K562 (cell line): ENCODE results near the gene ACOT7. TPM values are rescaled to one million over a fixed set of nuclear protein-coding genes. Genes with fewer than 3 reads are reported as not detected.

ENCODE experiments used
- ATAC-seq: fragments of 200-7000 bp; cut with Tn5 transposase; 3 replicates; pipeline ENCODE4 v1.9.1; 2020; ENCODE audit warnings: moderate library complexity
- BruUV-seq: library from RNA; stranded (reverse); fragments of 400-500 nt; replicated peaks from 2 replicates; lab custom pipeline; 2021; lab: Mats Ljungman, UMichigan
- CTCF ChIA-PET: fragments of 300-600 bp; formaldehyde crosslinking; extraction: SDS; loops from one replicate; lab custom pipeline; 2021; ENCODE audit warnings: low intra/inter-chr PET ratio; lab: Yijun Ruan, JAX
- POLR2A ChIA-PET: fragments of 300-600, 350-650 bp; sonication (Branson Sonifier 250); formaldehyde crosslinking; extraction: SDS; loops from one replicate; lab custom pipeline; 2021; ENCODE audit warnings: antibody characterized with exemption, inconsistent platforms; lab: Yijun Ruan, JAX
- DNase-seq, 4 experiments: peaks; one replicate each; pipeline versions ENCODE4 v3.0.0 to v3.0.0-alpha.2; 2011 to 2018; ENCODE audit warnings: low spot score in 3 of 4, mixed read lengths in 3 of 4; ENCODE audit errors: extremely low read depth in 1 of 4
- FAIRE-seq: peaks from 2 replicates; lab custom pipeline; 2011; peaks lifted over from hg19 to GRCh38; lab: Jason Lieb, UNC
- H2AFZ ChIP-seq: 2 replicates; pipeline ENCODE4 v1.6.0; 2011; ENCODE audit warnings: low read depth, low read length, control low read depth, inconsistent platforms
- H3K27ac ChIP-seq: fragments of 200-600 bp; 3 replicates; pipeline ENCODE4 v1.8.0; 2011; ENCODE audit warnings: low read depth, mild to moderate bottlenecking, control low read depth, inconsistent platforms, low read length, moderate library complexity, mixed read lengths; ENCODE audit errors: extremely low read depth
- H3K27me3 ChIP-seq, 2 experiments: fragments of 300-600 bp in 1 of 2; 2 replicates in 1 of 2; 3 replicates in 1 of 2; pipeline versions ENCODE4 v1.6.0 to v1.8.0; 2011; ENCODE audit warnings: inconsistent platforms in 2 of 2, low read length in 2 of 2, mild to moderate bottlenecking in 1 of 2, mixed read lengths in 1 of 2, moderate library complexity in 1 of 2; ENCODE audit not compliant: control insufficient read depth in 2 of 2, insufficient read depth in 2 of 2
- H3K36me3 ChIP-seq: fragments of 300-600 bp; 3 replicates; pipeline ENCODE4 v1.8.0; 2011; ENCODE audit warnings: mild to moderate bottlenecking, low read length, inconsistent platforms; ENCODE audit not compliant: control insufficient read depth, insufficient read depth
- H3K4me1 ChIP-seq, 2 experiments: fragments of 200-600 bp in 1 of 2; replicated peaks in 1 of 2; 2 replicates in 1 of 2; 3 replicates in 1 of 2; pipeline versions ENCODE4 v1.5.1 to v1.8.0; 2011; ENCODE audit warnings: inconsistent platforms in 2 of 2, low read length in 2 of 2, mild to moderate bottlenecking in 1 of 2, mixed read lengths in 1 of 2, moderate library complexity in 1 of 2; ENCODE audit not compliant: control insufficient read depth in 2 of 2, insufficient read depth in 2 of 2
- H3K4me2 ChIP-seq: 2 replicates; pipeline ENCODE4 v1.6.1; 2011; ENCODE audit warnings: low read length, control low read depth, inconsistent platforms, mixed read lengths; ENCODE audit not compliant: insufficient read depth
- H3K4me3 ChIP-seq: fragments of 200-600 bp; sonication (generic), shearing (Covaris generic); 2 replicates; pipeline ENCODE4 v1.5.1; 2016; ENCODE audit warnings: control low read depth, inconsistent platforms
- H3K79me2 ChIP-seq: fragments of 200-600 bp; 3 replicates; pipeline ENCODE4 v1.8.0; 2011; ENCODE audit warnings: low read length, inconsistent platforms; ENCODE audit not compliant: control insufficient read depth, insufficient read depth
- H3K9ac ChIP-seq, 2 experiments: 2 replicates each; pipeline versions ENCODE4 v1.6.0 to v1.6.1; 2011; ENCODE audit warnings: low read depth in 2 of 2, low read length in 2 of 2, control low read depth in 1 of 2, inconsistent platforms in 1 of 2, mild to moderate bottlenecking in 1 of 2, mixed read lengths in 1 of 2; ENCODE audit not compliant: insufficient read depth in 1 of 2
- H3K9me1 ChIP-seq: one replicate; pipeline ENCODE4 v1.6.0; 2011; ENCODE audit warnings: inconsistent platforms, mild to moderate bottlenecking, low read length, moderate library complexity; ENCODE audit not compliant: control insufficient read depth, insufficient read depth
- H3K9me3 ChIP-seq: replicated peaks from 2 replicates; pipeline ENCODE4 v1.5.1; 2011; ENCODE audit warnings: low read depth, low read length, inconsistent platforms; ENCODE audit not compliant: control insufficient read depth, insufficient read depth
- H4K20me1 ChIP-seq: replicated peaks from 2 replicates; pipeline ENCODE4 v1.6.1; 2011; ENCODE audit warnings: low read length, inconsistent platforms, mixed read lengths; ENCODE audit not compliant: control insufficient read depth, insufficient read depth
- CAMTA2 ChIP-seq: fragments of 250-450 bp; sonication (Bioruptor Pico); conservative IDR thresholded peaks from 2 replicates; pipeline ENCODE4 v1.5.1; 2022
- FOXP1 ChIP-seq: sonication (generic); formaldehyde crosslinking; IDR thresholded peaks from 2 replicates; pipeline ENCODE4 v1.8.0; 2022; ENCODE audit warnings: mild to moderate bottlenecking, missing genetic modification reagents
- MEIS2 ChIP-seq: fragments of 450-650 bp; IDR thresholded peaks from 2 replicates; pipeline ENCODE4 v1.6.1; 2014; ENCODE audit warnings: mild to moderate bottlenecking; ENCODE audit not compliant: partially characterized antibody
- NFXL1 ChIP-seq: fragments of 450-650 bp; formaldehyde crosslinking; IDR thresholded peaks from 2 replicates; pipeline ENCODE4 v1.4.0; 2021; ENCODE audit warnings: mild to moderate bottlenecking
- POLR2B ChIP-seq: fragments of 450-650 bp; IDR thresholded peaks from 2 replicates; pipeline ENCODE4 v1.6.1; 2018; ENCODE audit warnings: low read depth; ENCODE audit not compliant: partially characterized antibody
- SAP30 ChIP-seq: fragments of 200-600 bp; sonication (generic); IDR thresholded peaks from 2 replicates; pipeline ENCODE4 v1.6.1; 2012; ENCODE audit warnings: borderline replicate concordance, low read depth, mild to moderate bottlenecking, moderate library complexity, low read length, control low read depth, inconsistent platforms; ENCODE audit not compliant: insufficient read depth, poor library complexity, severe bottlenecking
- SMARCB1 ChIP-seq: IDR thresholded peaks from 2 replicates; pipeline ENCODE4 v1.6.1; 2011; ENCODE audit warnings: improper control_type of control experiment, low read depth; ENCODE audit not compliant: insufficient read length
- ZNF124 ChIP-seq: sonication (generic); formaldehyde crosslinking; IDR thresholded peaks from 2 replicates; pipeline ENCODE4 v1.8.1; 2022; ENCODE audit warnings: missing genetic modification reagents
- WGBS: fragments of 100-300 bp; shearing (Covaris generic); methylation state at CpG from one replicate; pipeline ENCODE4 v1.1.6; 2016; ENCODE audit warnings: low coverage, mixed read lengths; ENCODE audit not compliant: insufficient coverage; ENCODE audit errors: missing lambda C conversion rate; 5-methylcytosine and 5-hydroxymethylcytosine counted together
- in situ Hi-C: fragments of 300-500 bp; cut with MboI; formaldehyde crosslinking; loops from 4 replicates; pipeline ENCODE4 v1.15.0; 2018; ENCODE audit warnings: inconsistent platforms, mixed read lengths
- intact Hi-C: fragments of 100-400 bp; cut with micrococcal nuclease; formaldehyde crosslinking; loops from 2 replicates; pipeline ENCODE4 v1.14.2; 2022
- polyA plus RNA-seq, 8 experiments: library from polyadenylated mRNA; depleted of rRNA in 4 of 8; stranded (reverse) in 5 of 8; unstranded in 3 of 8; fragments of >200 nt; fragmentation: Nextera tagmentation in 2 of 8; fragmentation: Illumina TruSeq in 1 of 8; extraction: Ambion mirVana in 2 of 8; extraction: Trizol in 1 of 8; gene quantifications; 2 replicates each; pipeline versions ENCODE4 v1.2.1 to v1.2.3, GENCODE V29; 2011 to 2014; ENCODE audit warnings: inconsistent platforms in 1 of 8, missing spikeins in 1 of 8
- total RNA-seq, 7 experiments: library from RNA; depleted of rRNA in 6 of 7; stranded (reverse); fragments of >200 nt in 6 of 7; fragmentation: Illumina TruSeq in 2 of 7; extraction: Trizol in 2 of 7; gene quantifications; 2 replicates each; pipeline versions ENCODE4 v1.2.1 to v1.2.3, GENCODE V29; 2011 to 2021; ENCODE audit warnings: low replicate concordance in 1 of 7
- TF ChIP-seq, protein P1 (sequence below): fragments of 250-450 bp; sonication (Bioruptor Pico); IDR thresholded peaks from 2 replicates; pipeline ENCODE4 v1.5.0; 2021; ENCODE audit warnings: mild to moderate bottlenecking, borderline replicate concordance

The ACOT7 gene
- total and polyA plus RNA-seq, 9 of the 15 experiments (the other 6 are each of a cell fraction or from before 2014, with no cell fraction given): 7.0 to 92.6 (median 37.2) TPM

DNA sequence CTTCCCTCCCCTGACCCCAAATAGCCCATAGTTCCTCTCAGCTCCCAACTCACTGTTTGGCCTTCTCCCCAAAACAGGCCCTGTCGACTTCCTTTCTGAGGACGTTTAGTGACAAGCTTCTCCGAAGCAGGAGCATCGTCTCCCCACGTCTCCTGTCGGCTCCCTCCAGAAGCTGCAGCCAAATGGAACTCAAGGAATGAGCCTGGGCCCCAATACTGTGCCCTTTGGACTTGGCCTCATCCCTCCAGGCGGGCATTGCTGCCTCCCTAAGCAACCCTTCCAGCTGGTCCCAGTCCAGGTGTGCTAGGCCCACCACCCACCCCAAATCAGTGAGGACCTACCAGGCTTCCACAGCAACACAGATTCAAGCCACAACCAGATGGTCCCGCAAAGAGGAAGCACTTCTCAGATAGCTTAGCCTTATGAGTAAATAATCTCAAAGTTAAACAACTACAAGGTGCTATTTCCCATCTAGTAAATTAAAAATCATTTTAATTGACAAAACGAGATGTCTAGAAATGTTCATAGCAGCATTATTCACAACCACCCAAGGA is 33.0 kb downstream of the ACOT7 start:
- ChIA-PET POLR2A (interaction anchor here (0.6 to 1.6 kb wide), 11 partner anchors 8 to 256 kb away, joined by 3 to 6 read pairs (median 4); no protein-coding TSS in a partner anchor), CTCF (interaction anchor here (1.6 to 3.6 kb wide), 2 partner anchors 44 to 45 kb away, joined by 5 to 32 read pairs; no protein-coding TSS in a partner anchor)
- no peak overlapping the region for H3K4me3 ChIP-seq
- H3K9me3 ChIP-seq: no peaks in the 10 kb centered on the region
- intact Hi-C loops (no loop called here), in situ Hi-C loops (no loop called here)
- peaks cover 4% of the 10 kb centered on the region; the same call in 1 of the 3 replicates for H3K79me2 ChIP-seq
- ATAC-seq (no peak), DNase-seq (no peak), FAIRE-seq (no peak)
- peaks cover 31 to 41% of the 10 kb centered on the region in 2 experiments for H3K4me1 ChIP-seq
- no peaks in the 10 kb centered on the region for H3K27me3 ChIP-seq
- H3K9ac ChIP-seq: peak overlapping the region in 1 of 2 experiments; percentile 68; a peak in 2 of 4 replicates
- WGBS: 53% methylated on average over 9 of the region's 9 CpGs
- H3K27ac ChIP-seq: no peak overlapping the region
- no peaks in the 10 kb centered on the region for H3K36me3 ChIP-seq
- no peaks in the 10 kb centered on the region for H3K9me1 ChIP-seq
- H2AFZ ChIP-seq: no peak overlapping the region; the same call in 1 of the 2 replicates
- TF ChIP-seq CAMTA2 (CRISPR knock-in tag) (no peak), NFXL1 (CRISPR knock-in tag) (no peak), ZNF124 (CRISPR knock-in tag) (no peak), MEIS2 (no peak), SMARCB1 (no peak), POLR2B (no peak), SAP30 (no peak), FOXP1 (CRISPR knock-in tag) (no peak)
- TF ChIP-seq, protein P1, sequence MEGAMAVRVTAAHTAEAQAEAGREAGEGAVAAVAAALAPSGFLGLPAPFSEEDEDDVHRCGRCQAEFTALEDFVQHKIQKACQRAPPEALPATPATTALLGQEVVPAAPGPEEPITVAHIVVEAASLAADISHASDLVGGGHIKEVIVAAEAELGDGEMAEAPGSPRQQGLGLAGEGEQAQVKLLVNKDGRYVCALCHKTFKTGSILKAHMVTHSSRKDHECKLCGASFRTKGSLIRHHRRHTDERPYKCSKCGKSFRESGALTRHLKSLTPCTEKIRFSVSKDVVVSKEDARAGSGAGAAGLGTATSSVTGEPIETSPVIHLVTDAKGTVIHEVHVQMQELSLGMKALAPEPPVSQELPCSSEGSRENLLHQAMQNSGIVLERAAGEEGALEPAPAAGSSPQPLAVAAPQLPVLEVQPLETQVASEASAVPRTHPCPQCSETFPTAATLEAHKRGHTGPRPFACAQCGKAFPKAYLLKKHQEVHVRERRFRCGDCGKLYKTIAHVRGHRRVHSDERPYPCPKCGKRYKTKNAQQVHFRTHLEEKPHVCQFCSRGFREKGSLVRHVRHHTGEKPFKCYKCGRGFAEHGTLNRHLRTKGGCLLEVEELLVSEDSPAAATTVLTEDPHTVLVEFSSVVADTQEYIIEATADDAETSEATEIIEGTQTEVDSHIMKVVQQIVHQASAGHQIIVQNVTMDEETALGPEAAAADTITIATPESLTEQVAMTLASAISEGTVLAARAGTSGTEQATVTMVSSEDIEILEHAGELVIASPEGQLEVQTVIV (CRISPR knock-in tag): no peak
- H3K4me2 ChIP-seq: no peak overlapping the region
- BruUV-seq: no TSS peak
- no peaks in the 10 kb centered on the region; the same call in 1 of the 2 replicates for H4K20me1 ChIP-seq
